ENCODE data around the gene CCDC142.

Gene CCDC142

DNA sequence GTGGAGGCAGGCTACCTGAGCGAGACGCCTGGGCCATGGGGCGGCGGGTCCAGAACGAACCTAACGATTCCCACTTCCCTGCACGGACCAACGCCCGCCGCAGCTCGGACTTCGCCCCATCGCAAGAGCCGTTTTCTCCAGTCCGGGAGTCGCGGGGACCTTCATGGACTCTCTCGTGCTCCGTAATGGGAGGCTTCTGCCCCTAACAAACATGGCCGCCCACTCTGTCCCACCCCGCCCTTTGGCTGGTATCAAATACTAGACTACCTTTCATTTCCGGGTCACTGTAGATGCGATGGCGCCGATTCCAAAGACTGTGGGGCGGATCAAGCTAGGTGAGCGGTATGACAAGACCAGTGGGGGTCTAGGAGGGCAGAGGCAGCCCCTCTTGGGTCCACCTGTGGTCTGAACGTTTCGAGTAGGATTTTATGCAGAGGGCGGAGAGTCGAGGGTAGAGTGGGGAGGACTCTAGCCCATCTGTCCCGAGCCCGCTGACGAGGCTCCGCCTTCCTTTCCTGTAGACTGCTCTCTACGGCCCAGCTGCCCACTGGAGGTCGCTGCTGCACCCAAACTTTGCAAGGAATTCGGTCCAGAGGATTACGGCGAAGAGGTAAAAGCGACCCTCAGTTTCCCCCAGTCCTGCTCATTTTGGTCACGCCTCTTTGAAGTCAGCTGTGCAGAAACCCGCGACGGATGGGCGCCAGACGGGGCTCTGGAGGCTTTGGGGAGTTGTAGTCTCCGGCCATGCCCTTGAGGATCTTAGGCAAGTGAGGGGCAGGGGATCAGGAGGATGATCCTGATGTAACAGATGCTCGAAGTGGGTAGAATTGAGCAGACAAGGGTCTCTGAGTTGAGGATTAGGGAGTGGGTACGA lies at the start of gene CCDC142, which contains the start of gene TTC31:
Gene CCDC142 (minus strand): TSS at position 198 of the 874 bp plus-strand sequence. CDS start 161 bp downstream, at position 37.
Gene TTC31 (plus strand): TSS at position 281 of the 874 bp plus-strand sequence. CDS start 15 bp downstream, at position 296.
- intact Hi-C loops (cut with DNase I), result loop anchor here (1.0 to 5.0 kb wide), 3 partner anchors 28 to 104 kb away; partner anchors contain the start of genes AUP1, HTRA2 and INO80B
- peak; percentile 90 to 98 (median 96) for DNase-seq

GRCh38 chr2:74532222-74532621 lies 49.4 kb upstream of the CCDC142 start:
- intact Hi-C loops (cut with DNase I), result no loop called here
- DNase-seq, result no peak

- intact Hi-C loops (cut with DNase I), result no loop called here
- no peak for DNase-seq
These were observed 48.9 kb upstream of the CCDC142 start for GRCh38 chr2:74531666-74532065.

- DNase-seq, result peak in 27 of 42 donors; percentile 10 to 59 (median 35)
- intact Hi-C loops (cut with DNase I), result no loop called here
These were observed 47.7 kb upstream of the CCDC142 start for GRCh38 chr2:74530239-74531187.

- peak; percentile 96 to 99 (median 98) for DNase-seq
- intact Hi-C loops (cut with DNase I), result loop anchor here (1.0 to 2.0 kb wide), 2 partner anchors 23 to 47 kb away; partner anchors contain the start of genes CCDC142 and PCGF1
These were observed 46.8 kb upstream of the CCDC142 start, which contains the start of the genes AUP1 and HTRA2 for GRCh38 chr2:74529357-74530238. AUP1 (minus strand) TSS chr2:74529706; CDS start chr2:74529629, 77 bp downstream. HTRA2 (plus strand) TSS chr2:74529933; CDS start chr2:74530007, 74 bp downstream.

DNA sequence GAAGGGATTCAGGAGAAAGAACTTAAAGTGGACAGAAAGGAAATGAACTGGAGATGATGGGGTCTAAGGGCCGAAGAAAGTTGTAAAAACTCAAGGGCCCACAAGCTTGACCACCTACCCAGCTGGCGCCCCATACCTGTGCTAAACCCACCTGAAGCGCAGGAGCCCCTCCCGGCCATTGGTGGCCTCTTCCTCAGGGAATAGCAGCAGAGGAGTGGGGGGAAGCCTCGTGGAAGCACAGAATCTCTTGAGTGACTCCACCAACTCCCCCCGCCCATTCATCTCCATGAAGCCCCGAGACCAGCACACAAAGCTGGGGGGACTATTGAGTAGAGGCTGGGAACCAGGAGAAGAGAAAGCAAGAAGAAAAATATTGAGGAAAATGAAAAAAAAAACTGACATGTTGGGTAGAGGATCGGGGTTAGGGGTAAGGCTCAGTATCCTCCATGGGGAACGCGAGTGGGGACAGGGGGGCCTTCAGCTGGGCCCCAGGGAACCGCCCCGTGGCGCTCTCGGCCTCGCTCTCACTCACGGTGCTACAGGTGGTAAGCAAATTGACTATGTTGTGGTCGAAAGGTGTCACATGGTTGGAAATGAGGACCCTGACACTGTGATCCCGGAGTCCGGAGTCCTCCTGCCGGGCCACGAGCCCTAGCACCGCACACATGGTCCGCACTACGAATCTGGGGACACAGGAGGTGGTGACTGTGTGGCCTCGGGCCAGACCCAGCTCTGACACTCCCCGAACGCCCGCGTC lies 46.0 kb upstream of the CCDC142 start:
- DNase-seq, result peak in 1 of 42 donors; percentile 37
- intact Hi-C loops (cut with DNase I), result loop anchor here (1.0 to 2.0 kb wide), 2 partner anchors 22 to 46 kb away; partner anchors contain the start of genes CCDC142 and PCGF1

GRCh38 chr2:74527741-74528140 lies 44.9 kb upstream of the CCDC142 start:
- no peak for DNase-seq
- intact Hi-C loops (cut with DNase I), result loop anchor here (2.0 kb wide), 1 partner anchor 21 kb away; the partner anchor contains the start of gene PCGF1

- peak in 1 of 42 donors; percentile 13 for DNase-seq
- intact Hi-C loops (cut with DNase I), result no loop called here
These were observed 43.9 kb upstream of the CCDC142 start for GRCh38 chr2:74526649-74527230.

DNA sequence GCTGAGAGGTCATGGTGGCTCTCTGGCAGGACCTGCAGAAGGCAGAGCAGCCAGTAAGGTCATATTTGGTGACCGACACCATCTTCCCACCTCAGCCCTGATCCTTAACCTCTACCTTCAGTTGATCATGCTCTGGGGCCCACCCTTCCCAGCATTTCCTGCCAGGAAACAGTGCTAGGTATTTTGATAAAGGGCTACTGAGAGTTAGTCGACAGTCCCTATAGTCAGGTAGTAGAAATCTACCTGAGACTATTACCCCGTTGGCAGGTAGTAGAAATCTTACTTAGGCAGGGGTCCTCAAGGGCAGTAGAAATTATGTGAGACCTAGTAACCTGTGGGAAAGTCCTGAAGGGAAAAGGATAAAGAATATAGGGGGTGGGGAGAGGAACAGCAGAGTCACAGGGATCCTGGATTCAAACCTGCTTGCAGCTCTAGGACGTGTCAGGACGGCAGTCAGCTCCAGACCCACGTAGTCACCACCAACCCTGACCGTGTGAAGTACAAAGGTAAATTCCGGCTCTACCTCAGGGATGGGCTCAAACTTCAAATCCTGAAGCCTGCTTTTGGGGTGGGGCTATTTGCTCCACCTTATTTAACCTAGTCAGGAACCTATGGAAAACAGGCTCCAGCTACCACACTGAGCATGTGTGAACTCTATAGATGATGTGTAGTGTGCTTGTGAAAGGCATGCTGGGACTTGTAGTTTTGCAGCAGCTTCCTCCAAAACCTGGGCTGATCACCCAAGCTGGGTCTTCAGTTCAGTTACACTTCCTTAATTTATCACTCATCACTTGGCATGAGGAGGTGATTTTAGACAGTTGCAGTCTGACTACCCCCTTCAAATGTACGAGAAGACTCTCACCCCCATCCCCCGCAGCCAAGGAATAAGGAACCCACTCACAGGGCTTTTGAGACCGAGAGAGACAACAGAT lies 43.2 kb upstream of the CCDC142 start, which contains the start of gene DQX1:
Gene DQX1 (minus strand): TSS at position 515 of the 932 bp plus-strand sequence. CDS start 502 bp downstream, at position 13.
- DNase-seq, result peak in 20 of 42 donors; percentile 7 to 67 (median 36)
- intact Hi-C loops (cut with DNase I), result no loop called here

DNA sequence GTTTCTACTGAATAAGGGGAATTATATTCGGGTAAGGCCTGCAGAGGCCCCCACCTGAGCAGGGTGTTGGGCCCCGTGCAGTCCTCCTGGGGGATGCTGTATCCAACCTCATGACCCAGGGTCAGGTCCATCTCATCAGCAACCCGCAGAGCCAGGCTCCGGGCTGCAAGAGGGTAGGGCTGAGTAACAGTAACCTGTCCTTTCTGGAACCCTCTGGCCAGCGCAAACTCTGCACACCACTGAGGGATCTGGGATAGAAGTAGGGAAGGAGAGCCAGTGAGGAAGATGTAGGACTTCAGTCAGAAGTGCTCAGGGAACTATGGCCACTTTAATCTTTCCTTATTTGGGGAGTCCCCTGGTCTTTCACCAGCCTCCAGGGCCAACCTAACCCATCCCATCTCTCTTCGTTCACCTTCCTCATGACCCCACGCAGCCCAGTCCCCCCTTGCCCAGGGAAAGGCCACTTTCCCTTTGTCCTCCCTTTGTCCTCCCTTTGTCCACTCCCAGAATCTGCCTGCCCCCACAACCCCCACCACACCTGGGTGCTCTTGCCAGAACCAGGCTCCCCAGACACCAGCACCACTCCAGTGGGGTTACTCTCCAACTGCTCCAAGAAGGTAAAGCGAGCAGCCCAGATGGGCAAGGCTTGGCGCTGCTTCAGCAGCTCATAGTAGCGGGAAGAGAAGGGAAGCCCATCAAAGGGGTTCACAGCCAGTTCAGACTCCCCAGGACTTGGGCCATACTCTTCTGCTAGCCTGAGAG lies 42.3 kb upstream of the CCDC142 start:
- DNase-seq, result peak in 1 of 42 donors; percentile 12
- intact Hi-C loops (cut with DNase I), result no loop called here

GRCh38 chr2:74524005-74524404 lies 41.2 kb upstream of the CCDC142 start:
- peak in 1 of 42 donors; percentile 24 for DNase-seq
- intact Hi-C loops (cut with DNase I), result no loop called here

DNA sequence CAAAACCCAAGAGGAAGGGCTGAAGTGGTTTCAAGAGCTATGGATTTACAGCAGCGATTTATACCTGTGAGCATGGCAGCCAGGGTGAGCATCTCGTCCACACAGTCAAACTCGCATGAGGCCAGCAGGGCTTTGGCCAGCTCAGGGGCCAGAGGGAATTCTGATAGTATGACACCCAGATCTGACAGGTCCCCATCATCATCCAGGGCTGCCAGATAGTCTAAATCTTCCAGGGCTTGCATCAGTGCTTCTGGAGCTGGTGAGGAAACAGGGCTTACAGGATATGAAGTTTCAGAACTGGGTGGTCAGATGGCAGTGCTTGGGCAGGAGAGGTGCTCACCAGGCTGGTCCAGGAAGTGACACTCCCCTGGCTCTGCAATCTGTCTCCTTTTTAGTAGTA lies 39.7 kb upstream of the CCDC142 start:
- intact Hi-C loops (cut with DNase I), result no loop called here

GRCh38 chr2:74516650-74517049 lies 33.9 kb upstream of the CCDC142 start:
- intact Hi-C loops (cut with DNase I), result no loop called here

More for the DNA sequence above, 39.7 kb upstream of the CCDC142 start:
- no peak for DNase-seq

DNA sequence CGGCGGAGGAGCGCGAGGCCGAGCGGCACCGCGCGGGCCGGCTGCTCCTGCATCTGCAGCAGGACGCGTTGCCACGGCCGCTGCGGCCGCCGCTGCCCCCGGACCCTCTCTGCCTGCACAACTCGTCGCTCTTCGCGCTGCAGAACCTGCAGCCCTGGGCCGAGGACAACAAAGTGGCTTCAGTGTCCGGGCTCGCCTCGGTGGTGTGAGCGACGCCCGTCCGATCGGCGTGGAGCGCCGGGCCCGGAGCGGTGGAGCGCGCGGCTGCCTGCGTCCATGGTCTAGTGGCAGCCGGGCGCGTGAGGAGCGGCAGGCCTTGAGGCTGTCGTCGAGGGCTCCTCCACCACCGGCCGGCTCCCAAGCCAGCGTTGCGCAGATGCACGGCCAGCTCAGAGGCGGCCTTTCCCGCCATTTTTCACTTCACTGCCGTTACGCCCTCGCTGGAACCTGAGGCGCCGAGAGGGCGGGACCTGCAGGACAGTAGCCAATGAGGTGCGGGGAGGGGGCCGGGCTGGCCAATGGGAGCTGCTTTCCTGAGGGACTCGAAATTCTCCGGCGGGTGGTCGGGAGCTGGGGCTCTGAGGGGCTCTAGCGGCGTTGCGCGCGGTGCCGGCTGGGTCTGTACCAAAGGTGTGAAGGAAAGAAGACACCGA lies 33.3 kb upstream of the CCDC142 start:
- intact Hi-C loops (cut with DNase I), result no loop called here
- DNase-seq, result peak in 41 of 42 donors; percentile 27 to 78 (median 62)

More at GRCh38 chr2:74516650-74517049, 33.9 kb upstream of the CCDC142 start:
- DNase-seq, result no peak

Data from head of caudate nucleus (tissue), 42 donors.